Activated naive CD8-positive, alpha-beta T cell treated with anti-CD3 and anti-CD28 coated beads, Interleukin-2, amount 10 ng/mL, durations not matched to agents 7 days and 5 days (primary cell): ENCODE data around the gene ASTE1. TPM values are rescaled to one million over a fixed set of nuclear protein-coding genes. Genes with fewer than 3 reads are reported as not detected.

Experiments
- ATAC-seq: fragments of 150-1000 bp; cut with Tn5 transposase; one replicate; pipeline ENCODE4 v1.10.0; 2021; ENCODE audit warnings: low read depth, moderate library complexity
- POLR2A ChIA-PET: fragments of 350-600 bp; sonication (Branson Sonifier 250); formaldehyde crosslinking; loops from one replicate; lab custom pipeline; 2021; ENCODE audit warnings: antibody characterized with exemption; lab: Charles Lee
- DNase-seq: peaks from one replicate; pipeline ENCODE4 v3.0.0; 2021
- H3K27ac Mint-ChIP-seq: one replicate; pipeline ENCODE4 v1.8.0; 2022; ENCODE audit warnings: mild to moderate bottlenecking, mixed read lengths
- H3K27me3 Mint-ChIP-seq: one replicate; pipeline ENCODE4 v1.8.0; 2022; ENCODE audit warnings: mild to moderate bottlenecking, moderate library complexity, mixed read lengths
- H3K36me3 Mint-ChIP-seq: one replicate; pipeline ENCODE4 v1.8.0; 2021; ENCODE audit warnings: mild to moderate bottlenecking, mixed read lengths
- H3K4me1 Mint-ChIP-seq: one replicate; pipeline ENCODE4 v1.8.0; 2021; ENCODE audit warnings: mixed read lengths
- H3K4me3 Mint-ChIP-seq: one replicate; pipeline ENCODE4 v1.8.0; 2022; ENCODE audit warnings: mild to moderate bottlenecking, moderate library complexity, mixed read lengths
- H3K9me3 Mint-ChIP-seq: one replicate; pipeline ENCODE4 v1.8.0; 2021; ENCODE audit warnings: mixed read lengths
- total RNA-seq, 2 experiments: library from RNA; stranded (reverse); gene quantifications; one replicate each; pipeline ENCODE4 v1.2.3, GENCODE V29; 2021

The ASTE1 gene
- total RNA-seq, 2 experiments from 2014 or later: 16.8 to 22.0 TPM

GRCh38 chr3:131036200-131036816 is 9.7 kb upstream of the ASTE1 start:
- POLR2A ChIA-PET: no interaction called here
- Mint-ChIP-seq H3K27ac (no peak overlapping the region), H3K4me3 (no peak overlapping the region), H3K4me1 (peaks cover 5% of the 10 kb centered on the region), H3K27me3 (no peaks in the 10 kb centered on the region), H3K9me3 (peaks cover 1% of the 10 kb centered on the region), H3K36me3 (no peaks in the 10 kb centered on the region)
- no peak for ATAC-seq
- DNase-seq: no peak

GRCh38 chr3:131033480-131034080 is 7.0 kb upstream of the ASTE1 start:
- Mint-ChIP-seq H3K36me3 (no peaks in the 10 kb centered on the region), H3K4me3 (no peak overlapping the region), H3K4me1 (no peaks in the 10 kb centered on the region), H3K27me3 (no peaks in the 10 kb centered on the region), H3K9me3 (no peaks in the 10 kb centered on the region), H3K27ac (no peak overlapping the region)
- DNase-seq (no peak), ATAC-seq (no peak)
- POLR2A ChIA-PET: interaction anchor here (0.9 kb wide), 1 partner anchor 9 kb away, joined by 3 read pairs; no protein-coding TSS in a partner anchor

GRCh38 chr3:131031660-131032059 is 5.0 kb upstream of the ASTE1 start:
- Mint-ChIP-seq H3K27ac (no peak overlapping the region), H3K4me3 (no peak overlapping the region), H3K27me3 (no peaks in the 10 kb centered on the region), H3K9me3 (no peaks in the 10 kb centered on the region), H3K4me1 (peaks cover 6% of the 10 kb centered on the region), H3K36me3 (no peaks in the 10 kb centered on the region)
- ATAC-seq: no peak
- POLR2A ChIA-PET: no interaction called here
- DNase-seq: no peak

GRCh38 chr3:131028844-131029243 is 2.2 kb upstream of the ASTE1 start:
- Mint-ChIP-seq H3K27me3 (no peaks in the 10 kb centered on the region), H3K36me3 (peaks cover 14% of the 10 kb centered on the region), H3K4me3 (no peak overlapping the region), H3K9me3 (no peaks in the 10 kb centered on the region), H3K27ac (no peak overlapping the region), H3K4me1 (peaks cover 24% of the 10 kb centered on the region)
- DNase-seq (no peak), ATAC-seq (no peak)
- POLR2A ChIA-PET: interaction anchor here (3.9 kb wide), 1 partner anchor 13 kb away, joined by 27 read pairs; no protein-coding TSS in a partner anchor

- Mint-ChIP-seq H3K9me3 (no peaks in the 10 kb centered on the region), H3K27me3 (no peaks in the 10 kb centered on the region), H3K4me3 (peak overlapping the region; percentile 86), H3K36me3 (peaks cover 31% of the 10 kb centered on the region), H3K4me1 (peaks cover 36% of the 10 kb centered on the region), H3K27ac (peak overlapping the region; percentile 93)
- ATAC-seq: no peak
- POLR2A ChIA-PET: interaction anchor here (1.0 to 3.9 kb wide), 9 partner anchors 9 to 1392 kb away, joined by 3 to 27 read pairs (median 5); partner anchors contain the start of genes ATP2C1 and DNAJC13
- no peak for DNase-seq
These were observed 1.1 kb downstream of the ASTE1 start for GRCh38 chr3:131025539-131025938.

- no peak overlapping the region for H3K4me3 Mint-ChIP-seq
- H3K4me1 Mint-ChIP-seq: peaks cover 26% of the 10 kb centered on the region
- POLR2A ChIA-PET: no interaction called here
- H3K9me3 Mint-ChIP-seq: no peaks in the 10 kb centered on the region
- H3K27me3 Mint-ChIP-seq: no peaks in the 10 kb centered on the region
- ATAC-seq (no peak), DNase-seq (no peak)
- H3K36me3 Mint-ChIP-seq: peaks cover 43% of the 10 kb centered on the region
- no peak overlapping the region for H3K27ac Mint-ChIP-seq
These were observed 6.4 kb downstream of the ASTE1 start for GRCh38 chr3:131020122-131020693.

- Mint-ChIP-seq H3K27me3 (no peaks in the 10 kb centered on the region), H3K27ac (no peak overlapping the region), H3K36me3 (peaks cover 33% of the 10 kb centered on the region), H3K4me1 (peaks cover 17% of the 10 kb centered on the region), H3K9me3 (no peaks in the 10 kb centered on the region), H3K4me3 (no peak overlapping the region)
- POLR2A ChIA-PET: no interaction called here
- ATAC-seq: no peak
- DNase-seq: no peak
These were observed 7.7 kb downstream of the ASTE1 start for GRCh38 chr3:131018970-131019369.

GRCh38 chr3:131009698-131010097 is 16.9 kb downstream of the ASTE1 start:
- DNase-seq (no peak), ATAC-seq (no peak)
- no peaks in the 10 kb centered on the region for H3K27me3 Mint-ChIP-seq
- H3K27ac Mint-ChIP-seq: no peak overlapping the region
- POLR2A ChIA-PET: interaction anchor here (1.2 kb wide), 1 partner anchor 17 kb away, joined by 4 read pairs; the partner anchor contains the start of genes ASTE1 and NEK11
- H3K4me3 Mint-ChIP-seq: no peak overlapping the region
- H3K36me3 Mint-ChIP-seq: peaks cover 29% of the 10 kb centered on the region
- H3K9me3 Mint-ChIP-seq: no peaks in the 10 kb centered on the region
- H3K4me1 Mint-ChIP-seq: peaks cover 4% of the 10 kb centered on the region

GRCh38 chr3:131008326-131008725 is 18.3 kb downstream of the ASTE1 start:
- no peak for ATAC-seq
- Mint-ChIP-seq H3K27me3 (no peaks in the 10 kb centered on the region), H3K36me3 (peaks cover 29% of the 10 kb centered on the region)

GRCh38 chr3:131007782-131008181 is 18.8 kb downstream of the ASTE1 start:
- no peaks in the 10 kb centered on the region for H3K27me3 Mint-ChIP-seq
- H3K4me3 Mint-ChIP-seq: no peak overlapping the region
- DNase-seq (no peak), ATAC-seq (no peak)
- POLR2A ChIA-PET: no interaction called here
- H3K9me3 Mint-ChIP-seq: no peaks in the 10 kb centered on the region
- H3K4me1 Mint-ChIP-seq: peaks cover 9% of the 10 kb centered on the region
- no peak overlapping the region for H3K27ac Mint-ChIP-seq
- H3K36me3 Mint-ChIP-seq: peaks cover 26% of the 10 kb centered on the region

More at GRCh38 chr3:131008326-131008725, 18.3 kb downstream of the ASTE1 start:
- Mint-ChIP-seq H3K4me3 (no peak overlapping the region), H3K9me3 (no peaks in the 10 kb centered on the region), H3K27ac (no peak overlapping the region), H3K4me1 (peaks cover 8% of the 10 kb centered on the region)
- POLR2A ChIA-PET: no interaction called here
- no peak for DNase-seq

GRCh38 chr3:131007256-131007655 is 19.4 kb downstream of the ASTE1 start:
- Mint-ChIP-seq H3K27me3 (no peaks in the 10 kb centered on the region), H3K9me3 (no peaks in the 10 kb centered on the region), H3K4me1 (peaks cover 9% of the 10 kb centered on the region), H3K36me3 (peaks cover 28% of the 10 kb centered on the region), H3K27ac (no peak overlapping the region), H3K4me3 (no peak overlapping the region)
- POLR2A ChIA-PET: no interaction called here
- DNase-seq (no peak), ATAC-seq (no peak)

GRCh38 chr3:131004603-131005002 is 22.0 kb downstream of the ASTE1 start:
- Mint-ChIP-seq H3K4me3 (no peak overlapping the region), H3K9me3 (no peaks in the 10 kb centered on the region), H3K27ac (no peak overlapping the region), H3K27me3 (no peaks in the 10 kb centered on the region), H3K4me1 (peaks cover 9% of the 10 kb centered on the region), H3K36me3 (peaks cover 28% of the 10 kb centered on the region)
- DNase-seq (no peak), ATAC-seq (no peak)
- POLR2A ChIA-PET: no interaction called here

GRCh38 chr3:131001071-131001470 is 25.6 kb downstream of the ASTE1 start:
- Mint-ChIP-seq H3K4me3 (no peak overlapping the region), H3K27ac (no peak overlapping the region), H3K27me3 (no peaks in the 10 kb centered on the region), H3K36me3 (peaks cover 19% of the 10 kb centered on the region), H3K9me3 (no peaks in the 10 kb centered on the region), H3K4me1 (peaks cover 9% of the 10 kb centered on the region)
- DNase-seq (no peak), ATAC-seq (no peak)
- POLR2A ChIA-PET: interaction anchor here (0.6 kb wide), 1 partner anchor 31 kb away, joined by 4 read pairs; no protein-coding TSS in a partner anchor

GRCh38 chr3:130997289-130997688 is 29.3 kb downstream of the ASTE1 start:
- H3K9me3 Mint-ChIP-seq: no peaks in the 10 kb centered on the region

More at GRCh38 chr3:130997289-130997688, 29.3 kb downstream of the ASTE1 start:
- ATAC-seq (no peak), DNase-seq (no peak)
- peaks cover 10% of the 10 kb centered on the region for H3K36me3 Mint-ChIP-seq
- no peak overlapping the region for H3K27ac Mint-ChIP-seq
- no peaks in the 10 kb centered on the region for H3K4me1 Mint-ChIP-seq
- H3K4me3 Mint-ChIP-seq: no peak overlapping the region
- POLR2A ChIA-PET: no interaction called here
- no peaks in the 10 kb centered on the region for H3K27me3 Mint-ChIP-seq
